Stimulated activated CD8-positive, alpha-beta memory T cell treated with anti-CD3 and anti-CD28 coated beads, Interleukin-15, amount 100 ng/mL, for 1 hour (primary cell): ENCODE measurements around the gene TLE4.

Source experiments
- DNase-seq: peaks from one replicate; pipeline ENCODE4 v3.0.0-alpha.2; 2020; ENCODE audit warnings: low read depth

TLE4 gene

GRCh38 chr9:79691496-79691895 is 119.7 kb downstream of the TLE4 start:
- DNase-seq = no peak

DNA sequence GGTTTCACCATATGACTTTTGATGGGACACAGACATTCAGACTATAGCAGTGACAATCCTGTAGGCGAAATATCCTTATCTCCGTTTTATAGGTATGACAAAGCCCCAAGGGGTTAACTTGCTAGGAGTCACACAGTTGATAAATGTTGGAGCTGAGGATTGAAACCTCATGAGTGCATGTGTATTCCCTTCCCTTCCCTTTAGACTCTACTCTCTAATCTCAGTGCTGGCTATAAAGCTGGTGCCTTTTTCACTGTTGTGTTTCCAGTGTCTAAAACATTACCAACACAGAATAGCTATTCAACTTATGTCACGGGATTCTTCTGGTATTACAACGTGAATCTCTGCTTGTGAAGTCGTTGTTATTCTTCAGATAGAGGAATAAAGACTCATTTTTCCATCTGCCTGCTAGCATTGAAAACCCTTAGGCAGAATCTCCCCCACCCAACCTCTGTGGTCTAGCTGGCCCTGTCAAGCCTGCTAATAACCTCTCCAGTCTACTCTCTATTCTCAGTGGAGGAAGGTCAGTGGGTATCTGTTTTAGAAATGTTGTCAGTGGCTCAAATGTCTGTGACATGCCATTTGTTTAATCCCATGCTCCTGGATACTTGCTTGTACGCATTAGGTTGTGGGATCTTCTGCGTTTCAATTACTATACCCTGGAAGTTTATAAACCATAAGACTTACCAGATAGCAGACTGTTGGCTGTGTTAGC is 121.2 kb downstream of the TLE4 start:
- no peak for DNase-seq

DNA sequence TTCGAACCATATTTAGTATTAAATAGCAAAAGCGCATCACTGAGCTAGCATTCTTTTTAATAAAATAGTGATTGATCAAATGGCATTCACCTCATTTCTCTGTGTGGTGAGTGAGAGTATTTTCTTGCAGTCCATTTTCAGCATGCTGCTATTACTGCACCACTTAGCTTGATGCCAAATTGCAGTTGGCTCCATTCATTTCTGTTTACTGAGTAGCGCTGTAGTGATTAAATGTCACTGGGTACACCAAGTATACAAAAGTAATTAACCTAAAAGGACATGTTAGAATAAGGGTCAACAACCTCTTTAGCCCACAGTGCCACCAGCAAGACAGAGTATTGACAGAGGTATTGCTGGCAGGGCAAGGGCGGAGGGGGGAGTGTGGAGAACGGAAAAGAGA is 122.0 kb downstream of the TLE4 start:
- no peak for DNase-seq

DNA sequence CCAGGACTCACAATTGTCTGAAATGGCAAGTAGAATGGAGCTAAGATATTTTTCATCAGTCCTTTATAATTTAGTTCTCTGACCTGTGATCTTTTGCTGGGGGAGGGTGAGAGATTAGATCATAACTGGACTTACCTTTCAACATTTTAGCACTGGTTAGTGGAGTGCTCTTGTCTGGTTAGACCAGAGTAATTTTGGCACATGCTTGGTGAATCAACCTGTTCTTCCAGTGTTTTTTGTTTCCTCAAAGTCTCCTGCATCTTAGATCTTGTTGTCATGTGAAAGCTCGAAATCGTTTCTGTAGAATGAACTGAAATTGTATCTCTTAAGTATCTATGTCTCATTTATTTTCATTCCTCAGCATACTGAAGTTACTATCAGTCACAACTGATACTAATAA is 122.4 kb downstream of the TLE4 start:
- no peak for DNase-seq

DNA sequence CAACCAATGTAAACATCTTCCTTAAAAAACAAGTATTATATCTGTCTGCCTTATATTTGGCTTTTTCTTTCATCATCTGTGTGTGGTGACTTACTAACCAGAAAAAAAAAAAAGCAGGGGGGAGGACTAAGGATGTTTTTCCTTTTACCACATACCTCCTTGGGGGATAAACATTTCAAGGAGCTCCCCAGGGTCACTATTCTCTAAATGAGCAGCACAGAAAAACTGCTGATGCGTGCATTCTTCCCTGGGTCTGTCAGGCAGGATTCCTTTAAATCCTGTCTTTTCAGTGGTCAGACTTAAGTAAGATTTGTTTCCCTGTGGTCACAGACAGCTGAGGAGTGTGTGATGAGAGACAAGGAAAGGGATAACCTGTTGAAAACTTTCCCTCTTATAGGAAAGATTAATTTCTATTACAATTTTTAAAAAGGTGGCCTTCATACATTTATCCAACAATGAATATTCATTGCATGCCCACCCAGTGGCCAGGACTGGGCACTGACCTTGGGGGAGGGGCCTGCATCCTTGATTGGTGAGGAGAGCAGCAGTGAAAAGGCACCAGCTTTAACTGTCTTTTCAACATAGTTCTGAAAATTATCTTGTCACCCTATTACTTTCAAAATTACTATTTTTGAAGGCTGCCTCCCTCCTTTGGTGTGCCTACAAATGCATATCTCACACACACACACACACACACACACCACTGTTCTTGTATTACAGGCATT is 123.1 kb downstream of the TLE4 start:
- no peak for DNase-seq

DNA sequence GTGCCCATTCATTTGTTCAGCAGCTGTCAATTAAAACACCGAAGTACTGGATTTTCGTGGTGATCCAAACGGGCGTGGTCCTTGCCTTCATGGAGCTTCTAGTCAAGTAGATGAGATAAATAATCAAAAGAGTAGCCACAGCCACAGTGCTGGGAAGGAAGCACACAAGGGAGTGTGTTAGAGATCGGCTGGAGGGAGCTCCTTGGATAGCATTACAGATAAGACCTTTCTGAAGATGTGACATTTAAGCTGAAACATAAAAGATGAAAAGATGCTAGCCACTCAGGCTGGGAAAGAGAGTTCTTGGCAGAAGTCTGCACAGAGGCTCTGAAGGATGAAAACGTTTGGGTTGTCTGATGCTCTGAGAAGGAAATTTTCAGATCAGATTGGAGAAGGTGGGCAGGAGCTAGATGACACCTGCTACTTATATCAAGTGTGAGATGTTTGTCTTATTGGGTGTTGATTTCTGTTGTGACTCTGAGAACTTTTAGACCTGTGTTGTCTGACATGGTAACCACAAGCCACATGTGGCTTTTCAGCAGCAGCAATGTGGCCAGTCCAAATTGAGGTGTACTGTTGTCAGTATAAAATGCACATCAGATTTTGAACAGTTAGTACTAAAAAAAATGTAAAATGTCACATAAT is 123.9 kb downstream of the TLE4 start:
- DNase-seq = no peak

DNA sequence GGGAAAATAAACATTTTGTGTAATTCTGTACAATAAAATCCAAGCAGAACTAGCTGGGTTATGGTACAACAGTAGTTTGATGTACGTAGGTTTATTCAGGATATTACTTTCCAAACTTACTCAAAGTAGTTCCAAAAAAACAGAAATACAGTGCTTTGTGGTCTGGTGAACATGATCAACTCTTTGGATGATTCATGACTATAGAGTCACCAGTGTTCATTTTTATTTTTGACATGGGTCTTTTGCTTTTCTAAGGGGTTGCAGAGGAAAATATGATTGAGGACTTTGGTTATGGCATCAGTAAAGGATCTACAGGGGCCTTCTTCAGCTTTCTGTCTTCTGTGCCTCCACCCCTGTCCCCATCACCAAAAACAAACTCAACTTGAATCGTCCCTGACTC is 127.2 kb downstream of the TLE4 start:
- DNase-seq = no peak

DNA sequence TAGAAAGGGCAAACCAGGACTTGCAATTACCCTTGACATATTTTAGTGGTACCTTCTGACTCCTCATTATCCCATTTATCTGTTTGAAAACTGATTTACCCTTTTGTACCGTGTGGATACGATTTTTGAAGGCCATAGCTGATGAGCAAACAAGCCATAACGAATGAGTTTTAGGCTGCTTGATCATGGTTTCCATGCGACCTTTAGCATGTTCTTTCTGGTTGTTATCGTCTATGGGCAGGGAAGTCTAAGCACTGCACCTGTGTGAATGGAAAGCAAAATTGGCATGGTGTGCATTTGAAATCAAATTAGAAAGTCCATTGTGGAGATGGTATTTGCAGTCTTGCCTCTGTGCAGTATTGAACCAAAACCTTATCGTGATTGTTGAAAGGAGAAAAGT is 127.7 kb downstream of the TLE4 start:
- no peak for DNase-seq

DNA sequence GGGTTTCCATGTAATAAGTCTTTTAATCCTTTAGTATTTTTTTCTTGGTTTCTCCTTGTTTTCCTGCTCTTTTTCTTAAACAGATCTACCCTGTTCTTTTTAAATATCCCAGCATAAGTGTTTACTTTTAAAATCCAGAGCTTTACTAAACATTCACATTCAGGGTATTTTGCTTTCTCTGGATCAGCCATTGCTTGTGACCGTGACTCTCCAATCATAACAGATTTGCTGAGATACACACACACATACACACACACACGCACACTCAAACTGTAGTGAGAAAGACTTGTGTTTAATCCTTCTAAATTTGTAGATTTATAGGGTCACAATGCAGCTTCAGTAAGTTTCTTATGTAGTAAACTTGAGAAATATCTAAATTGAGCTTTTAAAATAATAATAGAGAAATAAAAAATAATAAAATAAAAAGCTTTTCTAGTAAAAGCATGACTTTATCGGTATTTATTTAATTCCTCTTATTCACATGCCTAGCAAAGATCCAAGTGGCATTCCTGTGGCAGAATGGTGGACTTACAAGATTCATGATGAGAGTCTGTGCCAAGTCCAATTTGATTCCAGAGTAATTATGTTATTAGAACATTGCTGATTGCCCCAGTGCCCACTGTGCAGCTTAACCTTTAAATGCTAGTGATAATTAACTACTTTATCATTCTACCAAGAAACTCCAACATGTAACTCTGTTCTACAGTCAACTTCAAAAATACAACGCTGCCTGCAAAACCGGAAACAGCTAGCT is 129.0 kb downstream of the TLE4 start:
- no peak for DNase-seq

DNA sequence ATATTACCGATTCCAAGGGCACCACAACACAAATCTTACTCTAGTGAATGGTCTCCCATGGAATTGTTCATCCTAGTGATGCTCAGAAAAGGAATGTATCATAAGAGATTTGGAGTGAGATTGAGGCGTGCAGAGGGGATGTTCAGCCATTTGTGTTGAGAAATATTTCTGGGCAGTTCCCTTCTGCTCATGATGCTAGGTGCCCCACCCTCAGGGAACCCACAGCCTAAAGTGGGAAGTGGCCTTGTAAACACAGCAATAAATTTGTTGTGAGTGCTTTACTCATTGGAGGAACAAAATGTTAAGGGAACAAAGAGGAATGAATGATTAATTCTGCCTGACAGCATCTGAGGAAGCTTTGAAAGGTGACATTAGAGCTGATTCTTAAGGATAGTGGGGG is 129.9 kb downstream of the TLE4 start:
- DNase-seq = no peak

- no peak for DNase-seq
Observed at GRCh38 chr9:79705704-79706103, 133.9 kb downstream of the TLE4 start.

DNA sequence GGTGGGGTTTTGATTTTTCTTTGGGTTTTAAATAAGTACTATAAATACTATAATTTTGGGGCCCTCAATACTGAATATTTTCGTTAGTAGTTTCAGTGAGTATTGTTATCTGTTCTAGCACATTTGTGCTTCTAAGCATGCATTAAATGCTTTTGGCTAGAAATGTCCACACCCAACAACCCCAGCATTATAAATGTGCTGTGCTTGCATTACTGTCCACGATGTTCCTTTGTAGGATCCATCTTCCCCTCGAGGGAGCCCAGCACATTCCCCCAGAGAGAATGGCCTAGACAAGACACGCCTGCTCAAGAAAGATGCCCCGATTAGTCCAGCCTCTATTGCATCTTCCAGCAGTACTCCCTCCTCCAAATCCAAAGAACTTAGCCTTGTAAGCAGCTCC is 134.7 kb downstream of the TLE4 start:
- DNase-seq = no peak

DNA sequence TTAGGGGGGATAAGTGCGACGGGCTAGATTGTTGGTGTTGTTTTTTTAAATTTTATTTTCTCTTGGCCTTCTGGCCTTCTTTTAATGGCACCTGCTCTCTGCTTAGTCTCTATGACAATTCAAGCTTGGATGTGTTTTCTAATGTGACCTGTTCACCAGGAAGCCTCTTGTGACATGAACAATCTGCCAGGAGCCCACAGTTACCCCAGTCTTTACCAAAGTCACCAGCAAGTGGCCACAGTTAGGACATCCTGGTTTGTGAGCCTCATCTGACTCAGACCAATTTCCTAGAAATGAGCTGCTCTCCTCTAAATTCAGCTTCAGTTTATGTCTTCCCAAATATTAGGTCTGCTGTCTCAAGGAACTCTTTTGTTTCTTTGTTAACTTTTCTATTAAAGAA is 135.8 kb downstream of the TLE4 start:
- DNase-seq = no peak

DNA sequence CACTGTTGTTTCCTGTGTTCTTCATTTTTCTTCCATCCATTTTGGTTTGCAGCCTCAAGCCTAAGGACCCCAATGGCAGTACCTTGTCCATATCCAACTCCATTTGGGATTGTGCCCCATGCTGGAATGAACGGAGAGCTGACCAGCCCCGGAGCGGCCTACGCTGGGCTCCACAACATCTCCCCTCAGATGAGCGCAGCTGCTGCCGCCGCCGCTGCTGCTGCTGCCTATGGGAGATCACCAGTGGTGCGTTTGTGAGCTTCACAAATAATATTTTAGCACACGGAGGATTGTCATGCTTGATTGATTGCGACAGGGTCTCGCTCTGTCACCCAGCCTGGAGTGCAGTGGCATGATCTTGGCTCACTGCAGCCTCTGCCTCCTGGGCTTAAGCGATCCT is 136.8 kb downstream of the TLE4 start:
- no peak for DNase-seq

- no peak for DNase-seq
Observed at GRCh38 chr9:79709743-79710674, 138.2 kb downstream of the TLE4 start.

- DNase-seq = no peak
Observed at GRCh38 chr9:79711874-79712273, 140.1 kb downstream of the TLE4 start.

DNA sequence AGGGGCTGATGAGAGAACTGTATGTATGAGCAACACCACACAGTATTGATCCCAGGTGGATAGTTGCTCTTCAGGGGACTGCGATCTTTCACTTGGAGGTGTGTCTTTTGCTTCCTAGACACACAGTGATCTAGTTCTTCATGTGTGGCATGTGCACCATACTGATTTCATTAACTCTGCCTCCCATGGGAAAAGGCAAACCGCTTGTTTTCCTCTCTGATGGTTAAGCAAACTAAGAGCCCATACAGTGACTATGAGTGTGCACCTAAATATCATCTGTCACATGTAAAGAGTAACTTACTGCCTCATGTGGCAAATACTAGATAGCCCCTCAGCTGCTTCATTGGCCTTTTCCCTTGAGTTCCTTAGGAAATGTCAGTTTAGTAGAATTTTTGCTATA is 147.3 kb downstream of the TLE4 start:
- DNase-seq = no peak

GRCh38 chr9:79719989-79720388 is 148.2 kb downstream of the TLE4 start:
- no peak for DNase-seq

DNA sequence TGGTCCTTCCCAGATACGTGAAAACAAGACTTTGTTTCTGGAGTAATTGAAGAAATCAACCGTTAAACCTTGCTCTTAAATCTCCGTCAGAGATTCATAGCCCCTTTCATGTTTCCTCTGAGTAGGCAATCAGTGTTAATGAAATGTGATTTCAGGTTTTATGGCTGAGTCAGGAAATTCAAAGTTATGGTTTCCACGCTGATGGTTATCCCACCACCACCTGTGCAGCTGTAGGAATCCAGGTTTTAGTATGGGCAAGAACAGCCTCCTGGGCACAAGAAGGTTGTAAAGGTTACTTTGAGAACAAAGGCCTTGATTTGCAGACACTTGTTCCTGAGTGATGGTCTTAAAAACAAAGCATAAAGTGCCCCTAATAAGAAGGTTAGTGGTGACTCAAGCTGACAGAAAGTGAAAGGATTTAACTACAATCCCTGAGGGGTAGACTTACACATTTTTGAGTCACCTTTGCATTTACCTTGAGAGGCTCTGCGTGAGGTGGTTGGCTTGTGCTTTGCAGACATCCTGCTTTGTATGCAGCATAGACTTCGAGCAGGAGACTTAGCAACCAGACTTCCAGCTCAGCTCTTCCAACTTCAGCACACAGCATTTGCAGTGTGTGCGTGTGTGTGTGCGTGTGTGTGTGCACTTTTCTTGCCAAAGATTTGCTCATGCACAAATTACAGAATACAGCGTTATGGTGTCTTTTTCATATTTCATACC is 159.6 kb downstream of the TLE4 start:
- no peak for DNase-seq

DNA sequence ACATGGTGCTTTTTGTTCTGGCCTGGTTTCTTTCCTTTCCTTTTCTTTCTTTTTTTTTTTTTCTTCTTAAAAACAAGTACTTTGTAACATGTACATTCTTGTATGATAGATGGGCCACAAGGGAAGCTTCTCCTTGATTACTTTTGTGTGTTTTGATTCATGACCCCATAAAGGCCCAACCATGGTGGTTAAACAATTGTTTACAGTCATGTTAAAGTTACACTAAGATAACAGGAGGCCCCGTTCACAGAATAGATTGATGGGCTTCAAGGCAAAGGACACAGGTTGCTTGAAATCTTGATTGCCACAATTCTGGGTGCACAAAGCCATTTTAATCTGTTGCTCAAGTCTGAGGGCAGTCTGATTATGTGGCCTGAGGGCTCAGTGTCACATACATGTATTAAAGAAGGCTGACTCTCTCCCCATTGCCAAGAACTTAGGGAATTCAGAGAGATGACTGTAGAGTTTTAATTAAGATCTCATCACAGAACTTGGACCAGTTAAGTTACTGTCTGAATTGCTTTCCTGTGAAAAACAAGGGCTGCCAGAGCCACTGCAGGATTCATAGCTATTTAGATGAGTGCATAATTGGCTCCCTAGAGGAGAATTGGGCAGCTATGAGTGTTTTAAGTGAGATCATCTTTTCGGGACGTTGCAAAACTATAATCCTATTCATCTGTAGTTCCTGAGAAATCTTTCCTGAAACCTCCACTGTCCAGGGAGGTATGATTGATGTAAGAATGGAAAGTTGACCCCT is 163.4 kb downstream of the TLE4 start:
- no peak for DNase-seq
